Neural crest cell (in vitro differentiated cells): ENCODE measurements around the gene FASLG. TPM values are rescaled to one million over a fixed set of nuclear protein-coding genes. Genes with fewer than 3 reads are reported as not detected.

ENCODE experiments used
- DNase-seq: peaks from one replicate; pipeline ENCODE4 v3.0.0; 2021; ENCODE audit warnings: low read depth, mixed read lengths, low spot score
- H3K27ac Mint-ChIP-seq: one replicate; pipeline ENCODE4 v1.8.0; 2021; ENCODE audit warnings: mild to moderate bottlenecking, mixed read lengths; ENCODE audit not compliant: unreplicated experiment
- H3K27me3 Mint-ChIP-seq: 2 replicates; pipeline ENCODE4 v1.8.0; 2021; ENCODE audit warnings: low read depth, mild to moderate bottlenecking, mixed read lengths
- H3K36me3 Mint-ChIP-seq: 2 replicates; pipeline ENCODE4 v1.8.0; 2021; ENCODE audit warnings: low read depth, mild to moderate bottlenecking, mixed read lengths
- H3K4me1 Mint-ChIP-seq: 2 replicates; pipeline ENCODE4 v1.8.0; 2021; ENCODE audit warnings: mixed read lengths
- H3K4me3 Mint-ChIP-seq: one replicate; pipeline ENCODE4 v1.8.0; 2021; ENCODE audit warnings: mild to moderate bottlenecking, mixed read lengths
- H3K9me3 Mint-ChIP-seq: 2 replicates; pipeline ENCODE4 v1.8.0; 2021; ENCODE audit warnings: mixed read lengths
- total RNA-seq: library from RNA; stranded (reverse); gene quantifications from 2 replicates; pipeline ENCODE4 v1.2.1, GENCODE V29; 2021
- TF ChIP-seq, protein P1 (sequence below): fragments of 200-600 bp; sonication (generic); conservative IDR thresholded peaks from 2 replicates; pipeline ENCODE4 v1.5.0; 2021; ENCODE audit warnings: antibody characterized with exemption, mild to moderate bottlenecking

Gene FASLG
- total RNA-seq, 1 donor from 2014 or later = not detected

DNA sequence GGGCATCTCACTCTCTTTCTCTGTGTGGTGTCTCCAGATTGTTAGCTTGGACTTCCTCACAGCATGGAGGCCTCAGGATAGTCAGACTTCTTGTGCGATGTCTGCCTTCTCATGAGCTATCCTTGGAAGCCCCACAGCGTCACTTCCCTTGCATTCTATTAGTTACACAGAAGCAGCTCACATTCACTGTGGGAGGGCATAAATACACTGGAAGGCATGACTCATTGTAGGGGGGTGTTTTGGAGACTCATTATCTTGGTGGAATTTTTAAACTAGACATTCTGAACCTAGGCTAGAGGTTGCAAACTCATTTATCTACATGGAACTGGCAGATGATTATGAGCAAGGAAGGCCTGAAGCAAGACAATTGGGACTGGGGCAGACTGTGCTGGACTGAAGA lies 21.4 kb upstream of the FASLG start:
- Mint-ChIP-seq H3K9me3 (peaks cover 4% of the 10 kb centered on the region), H3K4me3 (no peak overlapping the region), H3K36me3 (no peaks in the 10 kb centered on the region), H3K4me1 (peaks cover 3% of the 10 kb centered on the region), H3K27me3 (no peaks in the 10 kb centered on the region), H3K27ac (no peak overlapping the region)
- DNase-seq = no peak
- TF ChIP-seq, protein P1, sequence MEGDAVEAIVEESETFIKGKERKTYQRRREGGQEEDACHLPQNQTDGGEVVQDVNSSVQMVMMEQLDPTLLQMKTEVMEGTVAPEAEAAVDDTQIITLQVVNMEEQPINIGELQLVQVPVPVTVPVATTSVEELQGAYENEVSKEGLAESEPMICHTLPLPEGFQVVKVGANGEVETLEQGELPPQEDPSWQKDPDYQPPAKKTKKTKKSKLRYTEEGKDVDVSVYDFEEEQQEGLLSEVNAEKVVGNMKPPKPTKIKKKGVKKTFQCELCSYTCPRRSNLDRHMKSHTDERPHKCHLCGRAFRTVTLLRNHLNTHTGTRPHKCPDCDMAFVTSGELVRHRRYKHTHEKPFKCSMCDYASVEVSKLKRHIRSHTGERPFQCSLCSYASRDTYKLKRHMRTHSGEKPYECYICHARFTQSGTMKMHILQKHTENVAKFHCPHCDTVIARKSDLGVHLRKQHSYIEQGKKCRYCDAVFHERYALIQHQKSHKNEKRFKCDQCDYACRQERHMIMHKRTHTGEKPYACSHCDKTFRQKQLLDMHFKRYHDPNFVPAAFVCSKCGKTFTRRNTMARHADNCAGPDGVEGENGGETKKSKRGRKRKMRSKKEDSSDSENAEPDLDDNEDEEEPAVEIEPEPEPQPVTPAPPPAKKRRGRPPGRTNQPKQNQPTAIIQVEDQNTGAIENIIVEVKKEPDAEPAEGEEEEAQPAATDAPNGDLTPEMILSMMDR = no peak

DNA sequence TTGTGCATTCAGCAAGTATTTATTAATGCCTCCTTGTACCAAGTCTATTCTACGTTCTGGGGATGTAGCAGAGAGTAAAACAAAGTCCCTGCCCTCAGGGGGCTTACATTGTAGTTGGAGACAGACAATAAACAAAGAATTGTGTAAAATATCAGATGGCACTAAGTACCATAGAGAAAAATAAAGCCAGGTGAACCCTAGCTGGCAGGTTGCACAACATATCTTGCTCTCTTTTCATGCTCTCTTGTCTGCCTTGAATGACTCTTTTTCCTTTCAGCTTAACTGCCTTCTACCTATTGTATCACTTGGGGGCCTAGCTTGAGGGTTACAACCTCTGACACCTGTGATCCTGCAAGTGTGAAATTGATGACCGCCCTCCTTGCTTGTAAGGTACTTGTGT lies 20.7 kb upstream of the FASLG start:
- TF ChIP-seq, protein P1 = no peak
- no peak for DNase-seq
- H3K4me1 Mint-ChIP-seq = peaks cover 3% of the 10 kb centered on the region
- H3K27ac Mint-ChIP-seq = no peak overlapping the region
- no peaks in the 10 kb centered on the region for H3K36me3 Mint-ChIP-seq
- H3K9me3 Mint-ChIP-seq = peaks cover 4% of the 10 kb centered on the region
- no peaks in the 10 kb centered on the region for H3K27me3 Mint-ChIP-seq
- H3K4me3 Mint-ChIP-seq = no peak overlapping the region

DNA sequence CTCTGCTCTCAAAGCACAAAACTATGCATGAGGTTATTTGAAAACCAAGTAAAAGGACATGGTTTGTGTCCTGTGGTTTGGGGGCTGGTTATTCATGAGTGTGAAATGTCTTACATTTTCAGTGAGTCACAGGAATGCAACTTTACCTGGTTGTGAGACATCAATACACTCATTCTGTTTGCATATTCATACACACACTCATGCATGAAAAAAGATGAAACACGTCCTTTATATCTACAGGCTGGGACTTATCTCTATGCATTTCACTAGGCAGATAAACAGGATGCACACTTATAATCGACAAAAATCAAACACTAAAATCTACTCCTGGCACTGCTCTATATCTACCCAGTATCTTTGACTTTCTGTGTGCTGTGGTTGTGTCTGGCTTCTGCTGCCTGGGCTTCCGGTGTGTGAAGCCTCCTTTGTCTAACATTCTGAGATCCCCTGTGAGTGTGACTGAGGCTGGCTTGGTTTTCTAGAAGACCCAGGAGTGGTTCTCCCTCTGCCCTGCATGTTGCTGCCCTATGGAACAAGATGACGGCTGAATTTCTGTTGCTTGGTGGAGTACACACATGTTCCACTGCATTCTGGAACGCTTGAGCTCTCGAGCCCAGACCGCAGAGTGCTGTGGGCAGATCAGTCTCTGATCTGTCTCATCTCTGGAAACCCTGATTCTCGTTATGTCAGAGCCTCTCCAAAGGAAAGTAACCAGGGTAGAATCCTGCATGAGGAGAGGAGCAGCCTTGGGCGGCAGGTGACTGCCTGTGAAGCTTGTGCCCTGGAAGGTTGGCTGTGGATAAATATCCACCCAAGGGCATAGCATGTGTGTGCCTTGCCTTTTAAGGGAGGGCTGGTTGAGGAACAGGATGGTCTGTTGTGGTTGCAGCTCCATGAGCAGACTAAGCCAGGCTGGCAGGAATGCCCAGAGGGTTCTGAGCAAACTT lies 19.7 kb upstream of the FASLG start:
- no peak overlapping the region for H3K4me3 Mint-ChIP-seq
- H3K4me1 Mint-ChIP-seq = peaks cover 3% of the 10 kb centered on the region
- DNase-seq = no peak
- no peak overlapping the region for H3K27ac Mint-ChIP-seq
- no peaks in the 10 kb centered on the region for H3K36me3 Mint-ChIP-seq
- peaks cover 4% of the 10 kb centered on the region for H3K9me3 Mint-ChIP-seq
- no peaks in the 10 kb centered on the region for H3K27me3 Mint-ChIP-seq
- TF ChIP-seq, protein P1 = no peak

DNA sequence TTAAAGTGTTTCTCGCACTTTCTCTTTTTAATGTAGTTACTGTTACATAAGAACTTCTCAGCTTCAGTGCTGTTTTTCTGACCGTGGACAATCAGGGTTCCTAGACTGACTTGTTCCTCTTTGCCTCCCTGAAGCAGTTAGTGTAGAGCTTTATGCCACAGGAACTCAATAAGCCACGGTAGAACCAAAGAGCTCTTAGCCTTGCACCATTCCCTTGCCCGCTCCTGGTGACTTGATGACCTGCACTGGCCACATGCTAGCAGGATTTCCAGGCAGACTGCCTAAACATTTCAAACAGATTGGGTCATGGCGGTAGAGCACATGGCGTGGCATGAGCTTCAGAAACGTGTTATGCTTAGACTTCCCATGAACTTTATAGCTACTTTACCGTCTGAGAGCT lies 18.8 kb upstream of the FASLG start:
- H3K9me3 Mint-ChIP-seq = peaks cover 4% of the 10 kb centered on the region
- peaks cover 3% of the 10 kb centered on the region for H3K4me1 Mint-ChIP-seq
- TF ChIP-seq, protein P1 = no peak
- H3K27ac Mint-ChIP-seq = no peak overlapping the region
- H3K27me3 Mint-ChIP-seq = no peaks in the 10 kb centered on the region
- no peak overlapping the region for H3K4me3 Mint-ChIP-seq
- DNase-seq = no peak
- no peaks in the 10 kb centered on the region for H3K36me3 Mint-ChIP-seq

DNA sequence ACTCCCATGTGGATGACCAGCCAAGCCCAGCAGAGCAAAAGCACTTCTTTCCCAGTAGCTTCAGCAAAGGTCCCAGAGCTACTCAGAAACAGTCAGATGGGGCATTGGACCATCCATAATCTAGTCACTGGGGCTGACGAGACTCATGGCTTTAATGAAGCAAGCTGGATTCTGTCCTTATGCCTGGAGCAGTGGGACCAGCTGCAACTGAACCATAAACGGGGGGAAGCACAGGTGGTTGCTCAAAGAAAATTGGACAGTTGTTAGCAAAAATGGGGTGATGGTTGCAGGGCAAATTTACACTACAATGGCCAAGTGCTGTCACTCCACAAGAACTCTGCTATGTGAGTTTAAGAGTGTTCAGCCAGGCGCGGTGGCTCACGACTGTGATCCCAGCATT lies 17.4 kb upstream of the FASLG start:
- Mint-ChIP-seq H3K36me3 (no peaks in the 10 kb centered on the region), H3K4me1 (peaks cover 3% of the 10 kb centered on the region), H3K27ac (no peak overlapping the region), H3K9me3 (peaks cover 4% of the 10 kb centered on the region), H3K4me3 (no peak overlapping the region), H3K27me3 (no peaks in the 10 kb centered on the region)
- no peak for DNase-seq
- TF ChIP-seq, protein P1 = no peak
